NCI-H1092 treated with DMSO at 0.1 percent for 48 hours (cell line): ENCODE measurements around the gene SLC13A5.
A peak's percentile ranks its signal among the peaks of the same experiment; 100 is the strongest.
"Not testable (repeated sequence)": the region's sequence is repeated elsewhere in the genome, so short reads cannot be mapped to it uniquely, and the experiment has no call there.

ENCODE experiments used
- DNase-seq: peaks from one replicate; lab custom pipeline; 2025; lab: John Stamatoyannopoulos, UW

The SLC13A5 gene

GRCh38 chr17:6684460-6684783, 28.7 kb downstream of the SLC13A5 start:
- no peak for DNase-seq

- no peak for DNase-seq
Observed at GRCh38 chr17:6683730-6684459, 29.3 kb downstream of the SLC13A5 start.

- no peak for DNase-seq
Observed at GRCh38 chr17:6683081-6683684, 30.0 kb downstream of the SLC13A5 start.

- no peak for DNase-seq
Observed at GRCh38 chr17:6682339-6682738, 30.8 kb downstream of the SLC13A5 start.

- no peak for DNase-seq
Observed at GRCh38 chr17:6681671-6682070, 31.5 kb downstream of the SLC13A5 start.

- DNase-seq = no peak
Observed at GRCh38 chr17:6681176-6681575, 32.0 kb downstream of the SLC13A5 start.

- DNase-seq = no peak
Observed at GRCh38 chr17:6679241-6679640, 33.9 kb downstream of the SLC13A5 start.

- DNase-seq = no peak
Observed at GRCh38 chr17:6677946-6678345, 35.2 kb downstream of the SLC13A5 start.

- no peak for DNase-seq
Observed at GRCh38 chr17:6677158-6677831, 35.9 kb downstream of the SLC13A5 start.

GRCh38 chr17:6676802-6677157, 36.4 kb downstream of the SLC13A5 start:
- no peak for DNase-seq

GRCh38 chr17:6675201-6675825, 37.9 kb downstream of the SLC13A5 start:
- no peak for DNase-seq

- no peak for DNase-seq
Observed at GRCh38 chr17:6674586-6674985, 38.6 kb downstream of the SLC13A5 start.

- no peak for DNase-seq
Observed at GRCh38 chr17:6671431-6671830, 41.7 kb downstream of the SLC13A5 start.

- DNase-seq = no peak
Observed at GRCh38 chr17:6670999-6671398, 42.2 kb downstream of the SLC13A5 start.

- no peak for DNase-seq
Observed at GRCh38 chr17:6670571-6670970, 42.6 kb downstream of the SLC13A5 start.

- DNase-seq = no peak
Observed at GRCh38 chr17:6669479-6670212, 43.5 kb downstream of the SLC13A5 start.

GRCh38 chr17:6668727-6669425, 44.3 kb downstream of the SLC13A5 start:
- no peak for DNase-seq

- DNase-seq = no peak
Observed at GRCh38 chr17:6668219-6668618, 45.0 kb downstream of the SLC13A5 start.

- DNase-seq = no peak
Observed at GRCh38 chr17:6667516-6667915, 45.7 kb downstream of the SLC13A5 start.

- DNase-seq = no peak
Observed at GRCh38 chr17:6666557-6666956, 46.6 kb downstream of the SLC13A5 start.

GRCh38 chr17:6666077-6666521, 47.1 kb downstream of the SLC13A5 start:
- DNase-seq = peak; percentile 20

GRCh38 chr17:6663200-6663599, 50.0 kb downstream of the SLC13A5 start:
- DNase-seq = not testable (repeated sequence)
